SK-MEL-5 (cell line): ENCODE results near the gene MAPRE3. TPM values are rescaled to one million over a fixed set of nuclear protein-coding genes. Genes with fewer than 3 reads are reported as not detected.

Experiments used
- DNase-seq: peaks from one replicate; pipeline ENCODE4 v3.0.0-alpha.2; 2016; ENCODE audit warnings: low read depth, low spot score
- in situ Hi-C: cut with HindIII; loops from 2 replicates; pipeline ENCODE4 v1.10.0; 2016; ENCODE audit warnings: low sequenced_read_pairs, high pct_unique_total_duplicates, low pct_unique_long_range_greater_than_20kb
- total RNA-seq: library from RNA; depleted of rRNA; stranded (reverse); fragments of >200 nt; shearing (Covaris generic); gene quantifications from 2 replicates; pipeline ENCODE4 v1.2.3, GENCODE V29; 2014

MAPRE3 gene
- total RNA-seq, 1 experiment from 2014 or later, result 3.5 TPM

GRCh38 chr2:27000995-27001394, 30.6 kb downstream of the MAPRE3 start:
- no peak for DNase-seq

GRCh38 chr2:27001950-27002349, 31.5 kb downstream of the MAPRE3 start:
- no peak for DNase-seq
- in situ Hi-C loops, result no loop called here

More at GRCh38 chr2:27000995-27001394, 30.6 kb downstream of the MAPRE3 start:
- in situ Hi-C loops, result no loop called here

GRCh38 chr2:27003007-27003406, 32.6 kb downstream of the MAPRE3 start:
- DNase-seq, result no peak
- in situ Hi-C loops, result no loop called here

GRCh38 chr2:27003857-27004256, 33.4 kb downstream of the MAPRE3 start:
- no peak for DNase-seq
- in situ Hi-C loops, result no loop called here

GRCh38 chr2:27006602-27007415, 36.4 kb downstream of the MAPRE3 start:
- in situ Hi-C loops, result no loop called here

GRCh38 chr2:27007416-27008374, 37.3 kb downstream of the MAPRE3 start:
- DNase-seq, result no peak
- in situ Hi-C loops, result no loop called here

More at GRCh38 chr2:27006602-27007415, 36.4 kb downstream of the MAPRE3 start:
- no peak for DNase-seq

- in situ Hi-C loops, result no loop called here
- no peak for DNase-seq
These were observed 38.2 kb downstream of the MAPRE3 start for GRCh38 chr2:27008678-27009077.

GRCh38 chr2:27009083-27009482, 38.6 kb downstream of the MAPRE3 start:
- no peak for DNase-seq
- in situ Hi-C loops, result no loop called here

GRCh38 chr2:27009716-27010115, 39.3 kb downstream of the MAPRE3 start:
- in situ Hi-C loops, result no loop called here
- no peak for DNase-seq

- DNase-seq, result no peak
- in situ Hi-C loops, result no loop called here
These were observed 39.7 kb downstream of the MAPRE3 start for GRCh38 chr2:27010139-27010538.

GRCh38 chr2:27013738-27014137, 43.3 kb downstream of the MAPRE3 start:
- no peak for DNase-seq
- in situ Hi-C loops, result no loop called here

- in situ Hi-C loops, result no loop called here
- DNase-seq, result no peak
These were observed 44.5 kb downstream of the MAPRE3 start for GRCh38 chr2:27014771-27015433.

GRCh38 chr2:27016801-27017325, 46.4 kb downstream of the MAPRE3 start:
- peak; percentile 83 for DNase-seq
- in situ Hi-C loops, result no loop called here

- no peak for DNase-seq
- in situ Hi-C loops, result no loop called here
These were observed 47.7 kb downstream of the MAPRE3 start for GRCh38 chr2:27018142-27018541.

- no peak for DNase-seq
- in situ Hi-C loops, result no loop called here
These were observed 49.0 kb downstream of the MAPRE3 start for GRCh38 chr2:27019459-27019858.

- in situ Hi-C loops, result no loop called here
- DNase-seq, result no peak
These were observed 49.8 kb downstream of the MAPRE3 start for GRCh38 chr2:27019931-27020855.
